H1 (cell line): ENCODE data around the gene P2RY14. TPM values are rescaled to one million over a fixed set of nuclear protein-coding genes. Genes with fewer than 3 reads are reported as not detected.

ENCODE experiments used
- GABPA ChIP-seq: IDR thresholded peaks from 2 replicates; pipeline ENCODE4 v1.6.1; 2011; ENCODE audit warnings: mild to moderate bottlenecking, low read length, moderate library complexity, borderline replicate concordance; ENCODE audit not compliant: insufficient read depth
- JUND ChIP-seq: IDR thresholded peaks from 2 replicates; pipeline ENCODE4 v1.6.1; 2011; ENCODE audit warnings: mild to moderate bottlenecking, improper control_type of control experiment, low read length
- SUZ12 ChIP-seq: fragments of 200-600 bp; sonication (generic); IDR thresholded peaks from 2 replicates; pipeline ENCODE4 v1.6.1; 2012; ENCODE audit warnings: mild to moderate bottlenecking, inconsistent platforms, low read length, moderate library complexity, mixed read lengths
- TCF12 ChIP-seq: IDR thresholded peaks from 2 replicates; pipeline ENCODE4 v1.6.1; 2011; ENCODE audit warnings: low read depth, mild to moderate bottlenecking, low read length
- TEAD4 ChIP-seq: IDR thresholded peaks from 2 replicates; pipeline ENCODE4 v1.6.1; 2012; ENCODE audit warnings: low read depth, low read length, inconsistent platforms, mixed read lengths
- polyA plus RNA-seq, 7 experiments: library from polyadenylated mRNA; depleted of rRNA in 3 of 7; stranded (reverse) in 5 of 7; unstranded in 2 of 7; fragments of >200 nt in 5 of 7; fragments of 200-250 nt in 2 of 7; gene quantifications; 1 replicate in 5 of 7; 2 replicates in 1 of 7; 4 replicates in 1 of 7; pipeline versions ENCODE4 v1.2.1 to v1.2.3, GENCODE V29; 2011 to 2013; ENCODE audit warnings: missing spikeins in 2 of 7, mixed read lengths in 2 of 7
- total RNA-seq: library from RNA; stranded (reverse); fragmentation: NEBNext Ultra II Directional; extraction: Animal tissue kit (Norgen Biotek cat#: 25700); gene quantifications from 2 replicates; pipeline ENCODE4 v1.2.1, GENCODE V29; 2021
- TF ChIP-seq, protein P1 (sequence below), 3 experiments: IDR thresholded peaks; 1 replicate in 2 of 3; 2 replicates in 1 of 3; pipeline versions ENCODE4 v1.5.1 to v1.6.1; 2011; ENCODE audit warnings: low read length in 3 of 3, mild to moderate bottlenecking in 3 of 3, inconsistent platforms in 2 of 3, low read depth in 1 of 3, moderate library complexity in 1 of 3; ENCODE audit not compliant: insufficient read depth in 1 of 3; ENCODE audit errors: control extremely low read depth in 1 of 3

Gene P2RY14
- total and polyA plus RNA-seq, 2 of the 8 experiments (the other 6 are each of a cell fraction or from before 2014, with no cell fraction given) = not detected

GRCh38 chr3:151216641-151217607 is 61.4 kb downstream of the P2RY14 start (continued):
- TF ChIP-seq SUZ12 (no peak), TCF12 (no peak), JUND (no peak), TEAD4 (no peak), GABPA (no peak)
- TF ChIP-seq, protein P1, sequence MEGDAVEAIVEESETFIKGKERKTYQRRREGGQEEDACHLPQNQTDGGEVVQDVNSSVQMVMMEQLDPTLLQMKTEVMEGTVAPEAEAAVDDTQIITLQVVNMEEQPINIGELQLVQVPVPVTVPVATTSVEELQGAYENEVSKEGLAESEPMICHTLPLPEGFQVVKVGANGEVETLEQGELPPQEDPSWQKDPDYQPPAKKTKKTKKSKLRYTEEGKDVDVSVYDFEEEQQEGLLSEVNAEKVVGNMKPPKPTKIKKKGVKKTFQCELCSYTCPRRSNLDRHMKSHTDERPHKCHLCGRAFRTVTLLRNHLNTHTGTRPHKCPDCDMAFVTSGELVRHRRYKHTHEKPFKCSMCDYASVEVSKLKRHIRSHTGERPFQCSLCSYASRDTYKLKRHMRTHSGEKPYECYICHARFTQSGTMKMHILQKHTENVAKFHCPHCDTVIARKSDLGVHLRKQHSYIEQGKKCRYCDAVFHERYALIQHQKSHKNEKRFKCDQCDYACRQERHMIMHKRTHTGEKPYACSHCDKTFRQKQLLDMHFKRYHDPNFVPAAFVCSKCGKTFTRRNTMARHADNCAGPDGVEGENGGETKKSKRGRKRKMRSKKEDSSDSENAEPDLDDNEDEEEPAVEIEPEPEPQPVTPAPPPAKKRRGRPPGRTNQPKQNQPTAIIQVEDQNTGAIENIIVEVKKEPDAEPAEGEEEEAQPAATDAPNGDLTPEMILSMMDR (IDR thresholded peaks at IDR 0.05; ENCODE audit: control extremely low read depth in 1 of 3, insufficient read depth in 1 of 3, low read depth in 1 of 3, low read length in 3 of 3) = no peak
- TF ChIP-seq, all 59 proteins: peak for 0
